C4-2B (cell line): Measurements from ENCODE around the gene PHF12.

Source experiments
- H3K27ac ChIP-seq: fragments of 450-650 bp; 2 replicates; pipeline ENCODE4 v1.5.1; 2017
- ZFX ChIP-seq: fragments of 450-650 bp; IDR thresholded peaks from 2 replicates; pipeline ENCODE4 v1.6.1; 2017
- TF ChIP-seq, protein P1 (sequence below): fragments of 450-650 bp; conservative IDR thresholded peaks from 2 replicates; pipeline ENCODE4 v1.5.1; 2017; ENCODE audit warnings: mild to moderate bottlenecking

Gene PHF12

DNA sequence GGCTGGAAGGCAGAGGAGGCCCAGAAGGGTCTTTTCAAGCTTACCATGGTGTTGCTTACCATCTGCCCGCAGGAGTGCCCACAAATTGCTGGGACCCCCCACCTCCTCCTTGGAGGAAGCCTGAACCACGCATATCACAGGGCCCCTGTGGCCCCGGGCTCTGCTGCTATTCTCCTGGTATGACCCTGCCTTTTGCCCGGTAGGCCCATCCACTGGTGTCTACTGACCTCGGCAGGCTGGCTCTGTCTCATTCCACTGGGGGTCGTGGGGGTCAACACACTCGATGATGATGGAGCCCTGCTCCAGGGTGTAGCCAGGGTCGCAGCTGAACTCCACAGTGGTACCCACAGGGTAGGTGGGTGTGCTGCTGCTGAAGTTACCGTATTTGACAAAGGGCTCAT, 8.2 kb upstream of the PHF12 start:
- TF ChIP-seq, protein P1, sequence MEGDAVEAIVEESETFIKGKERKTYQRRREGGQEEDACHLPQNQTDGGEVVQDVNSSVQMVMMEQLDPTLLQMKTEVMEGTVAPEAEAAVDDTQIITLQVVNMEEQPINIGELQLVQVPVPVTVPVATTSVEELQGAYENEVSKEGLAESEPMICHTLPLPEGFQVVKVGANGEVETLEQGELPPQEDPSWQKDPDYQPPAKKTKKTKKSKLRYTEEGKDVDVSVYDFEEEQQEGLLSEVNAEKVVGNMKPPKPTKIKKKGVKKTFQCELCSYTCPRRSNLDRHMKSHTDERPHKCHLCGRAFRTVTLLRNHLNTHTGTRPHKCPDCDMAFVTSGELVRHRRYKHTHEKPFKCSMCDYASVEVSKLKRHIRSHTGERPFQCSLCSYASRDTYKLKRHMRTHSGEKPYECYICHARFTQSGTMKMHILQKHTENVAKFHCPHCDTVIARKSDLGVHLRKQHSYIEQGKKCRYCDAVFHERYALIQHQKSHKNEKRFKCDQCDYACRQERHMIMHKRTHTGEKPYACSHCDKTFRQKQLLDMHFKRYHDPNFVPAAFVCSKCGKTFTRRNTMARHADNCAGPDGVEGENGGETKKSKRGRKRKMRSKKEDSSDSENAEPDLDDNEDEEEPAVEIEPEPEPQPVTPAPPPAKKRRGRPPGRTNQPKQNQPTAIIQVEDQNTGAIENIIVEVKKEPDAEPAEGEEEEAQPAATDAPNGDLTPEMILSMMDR: no peak
- no peak for TF ChIP-seq ZFX
- no peak overlapping the region for H3K27ac ChIP-seq

DNA sequence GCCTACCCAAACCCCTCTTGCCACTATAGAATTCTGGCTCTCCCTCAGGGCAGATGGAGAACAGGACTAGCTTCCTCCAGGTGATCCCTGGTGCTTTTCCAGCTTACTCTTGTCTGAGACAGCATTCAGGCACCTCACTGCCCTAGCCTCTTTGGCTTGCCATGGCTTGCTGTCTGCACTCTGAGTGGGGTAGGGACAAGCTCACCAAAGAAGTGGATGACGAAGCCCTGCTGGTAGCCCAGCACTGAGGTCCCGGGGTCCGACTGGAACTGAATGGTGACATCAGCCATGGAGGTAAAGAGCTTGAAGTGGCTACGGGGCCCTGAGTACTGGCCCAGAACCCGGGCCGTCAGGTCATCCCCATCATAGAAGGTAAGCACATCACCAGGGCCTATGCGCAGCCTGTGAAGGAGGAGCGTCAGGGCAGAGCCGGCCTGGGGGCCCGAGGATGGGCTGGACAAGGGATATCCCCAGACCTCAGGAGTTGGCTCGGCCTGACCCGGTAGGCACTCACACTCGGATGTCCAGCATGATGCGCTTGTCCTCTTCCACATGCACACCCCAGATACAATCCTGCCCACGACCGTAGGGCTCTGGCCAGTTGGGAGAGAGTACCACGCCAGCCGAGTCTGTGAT, 7.6 kb upstream of the PHF12 start:
- TF ChIP-seq, protein P1: no peak
- TF ChIP-seq ZFX: no peak

DNA sequence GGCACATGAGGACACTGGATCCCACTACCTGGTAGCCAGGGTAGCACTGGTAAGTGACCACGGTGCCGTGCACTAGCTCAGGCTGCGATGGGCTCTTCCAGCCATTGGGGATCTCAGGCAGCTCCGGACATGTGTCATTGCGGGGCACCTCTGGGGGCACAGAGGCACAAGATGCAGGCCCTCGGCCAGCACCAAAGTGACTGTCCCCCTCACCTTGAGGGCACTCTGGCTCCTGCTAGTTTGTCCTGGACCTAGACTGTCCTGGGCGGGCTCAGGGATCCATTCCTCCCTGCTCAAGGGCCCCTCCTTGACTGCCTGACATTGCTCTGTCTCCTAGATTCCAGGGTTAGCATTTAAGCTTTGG, 6.7 kb upstream of the PHF12 start:
- no peak for TF ChIP-seq ZFX
- TF ChIP-seq, protein P1: no peak
- no peak overlapping the region for H3K27ac ChIP-seq

More for the DNA sequence above, 7.6 kb upstream of the PHF12 start:
- no peak overlapping the region for H3K27ac ChIP-seq

DNA sequence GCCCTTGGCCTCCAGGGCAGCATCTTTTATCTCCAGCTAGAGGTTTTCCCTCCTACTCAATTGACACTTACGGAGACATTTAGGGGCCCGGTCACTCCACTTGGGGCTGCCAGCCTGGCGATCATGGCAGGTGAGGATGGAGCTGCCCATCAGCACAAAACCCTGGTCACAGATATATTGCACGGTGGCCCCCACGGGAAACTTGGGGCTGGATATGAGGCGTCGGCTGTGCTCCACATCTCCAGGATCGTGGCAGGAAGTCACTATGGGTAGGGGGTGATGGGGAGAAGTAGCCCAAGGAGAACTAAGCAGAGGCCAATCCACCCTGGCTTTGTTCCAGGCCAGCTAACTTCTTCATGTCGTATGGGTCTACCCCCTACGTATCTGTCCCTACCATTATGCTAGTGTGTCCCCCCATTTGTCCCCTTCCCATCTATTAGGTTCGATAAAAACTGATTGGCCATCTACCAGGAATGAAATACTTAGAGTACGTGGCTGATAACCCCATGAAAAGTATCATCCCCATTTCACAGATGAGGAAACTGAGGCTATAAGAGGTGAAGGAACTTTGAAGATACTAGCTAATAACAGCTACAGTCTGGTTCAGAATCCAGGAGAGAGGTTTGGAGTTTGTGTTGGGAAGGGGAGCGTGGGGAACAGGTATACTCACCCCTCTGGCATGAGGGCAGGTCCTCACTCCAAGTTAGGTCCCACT, 6.1 kb upstream of the PHF12 start:
- TF ChIP-seq, protein P1: no peak
- no peak for TF ChIP-seq ZFX
- no peak overlapping the region for H3K27ac ChIP-seq

DNA sequence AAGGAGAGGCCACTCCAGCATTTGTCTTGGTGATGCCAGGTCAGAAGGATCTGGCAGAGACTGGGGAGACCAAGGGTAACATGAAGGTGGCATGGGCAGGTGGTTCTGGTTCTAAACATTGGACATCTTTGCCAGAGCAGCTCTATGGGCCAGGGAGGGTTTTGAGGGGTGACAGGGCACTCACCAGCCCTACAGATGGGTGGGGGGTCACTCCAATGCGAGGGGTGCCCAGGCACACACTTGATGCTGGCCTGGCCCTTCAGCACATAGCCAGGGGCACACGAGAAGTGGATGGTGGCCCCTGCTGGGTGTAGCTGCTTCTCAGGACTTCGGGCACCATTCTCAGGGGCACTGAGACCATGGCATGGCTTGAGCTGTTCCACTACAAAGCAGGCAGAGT, 5.5 kb upstream of the PHF12 start:
- TF ChIP-seq ZFX: no peak
- TF ChIP-seq, protein P1: no peak

DNA sequence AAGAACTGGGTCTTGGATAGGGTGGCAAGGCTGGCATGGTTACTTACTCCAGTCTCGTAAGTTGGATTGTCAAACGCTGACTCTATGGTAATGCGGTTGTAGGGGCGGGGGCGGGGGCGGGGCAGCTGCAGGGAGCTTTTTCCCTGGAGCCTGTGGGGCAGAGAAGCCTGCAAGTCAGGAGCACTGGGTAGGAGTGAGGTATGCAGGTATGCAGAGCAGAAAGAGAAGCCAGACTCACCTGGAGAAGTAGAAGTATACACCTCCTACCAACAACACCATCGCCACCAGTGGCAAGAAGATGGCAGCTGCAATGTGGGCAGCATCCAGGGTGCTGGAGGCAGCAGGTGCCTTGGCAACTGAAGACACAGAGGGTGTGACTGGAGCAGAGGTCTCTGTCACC, 4.8 kb upstream of the PHF12 start:
- no peak for TF ChIP-seq ZFX
- TF ChIP-seq, protein P1: no peak
- H3K27ac ChIP-seq: no peak overlapping the region

More for the DNA sequence above, 5.5 kb upstream of the PHF12 start:
- H3K27ac ChIP-seq: no peak overlapping the region

DNA sequence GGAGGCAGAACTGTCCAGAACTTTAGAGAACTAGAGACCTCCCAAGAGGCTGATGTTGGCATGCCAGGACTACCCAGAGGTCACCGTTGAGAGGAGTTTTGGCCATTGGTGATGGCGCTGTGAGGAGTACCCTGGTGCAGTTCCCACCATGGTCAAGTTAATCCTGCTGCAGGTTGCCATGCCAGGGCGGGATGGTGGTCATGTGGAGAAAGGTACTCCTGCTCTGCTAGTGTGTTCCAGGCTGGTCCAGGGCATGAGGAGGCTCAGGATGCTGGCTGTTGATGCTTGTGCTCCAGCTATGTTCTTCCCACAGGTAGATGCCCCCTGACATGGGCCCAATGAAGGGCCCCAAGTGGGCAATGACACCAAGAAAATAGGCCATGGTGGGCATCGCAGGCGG, 4.1 kb upstream of the PHF12 start:
- no peak overlapping the region for H3K27ac ChIP-seq
- no peak for TF ChIP-seq ZFX
- TF ChIP-seq, protein P1: no peak
